ENCODE results near the gene GLT8D2. TPM values are rescaled to one million over a fixed set of nuclear protein-coding genes. Genes with fewer than 3 reads are reported as not detected.
"Not testable (repeated sequence)": the region's sequence is repeated elsewhere in the genome, so short reads cannot be mapped to it uniquely, and the experiment has no call there.

GLT8D2 gene
- total RNA-seq, 4 donors from 2014 or later, result 0.41 to 4.0 (median 1.1) TPM

DNA sequence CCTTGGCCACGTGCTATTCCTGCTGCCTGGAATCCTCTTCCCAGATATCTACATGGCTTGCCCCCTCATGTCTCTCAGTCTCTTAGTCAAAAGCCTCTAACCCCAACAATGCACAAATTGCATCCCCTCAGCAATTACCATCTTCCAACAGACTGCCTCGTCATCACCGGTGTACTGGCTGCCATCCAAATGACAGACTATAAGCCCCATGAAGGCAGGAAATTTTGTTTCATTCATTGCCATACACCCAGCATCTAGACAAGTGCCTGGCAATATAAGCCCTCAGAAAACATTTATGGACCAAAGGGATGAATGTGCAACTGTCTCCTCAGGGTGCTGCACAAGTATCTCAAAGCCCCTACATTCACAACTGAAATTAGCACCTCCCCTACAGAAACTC lies 5.8 kb downstream of the GLT8D2 start:
- DNase-seq (no peak), ATAC-seq (no peak)
- Histone ChIP-seq H3K27ac (no peak overlapping the region), H3K4me3 (no peak overlapping the region), H3K4me1 (peaks cover 3 to 11% of the 10 kb centered on the region in 2 donors), H3K9me3 (no peaks in the 10 kb centered on the region), H3K27me3 (peaks cover 0 to under 1% (median 0%) of the 10 kb centered on the region in 3 donors), H3K36me3 (no peaks in the 10 kb centered on the region)
- intact Hi-C loops (cut with DNase I; ENCODE audit: low total_unique reads), result no loop called here
- in situ Hi-C loops (cut with MboI; ENCODE audit: low sequenced_read_pairs in 4 of 4), result no loop called here
- TF ChIP-seq POLR2A (IDR thresholded peaks at IDR 0.05), result no peak
- TF ChIP-seq, protein P1, sequence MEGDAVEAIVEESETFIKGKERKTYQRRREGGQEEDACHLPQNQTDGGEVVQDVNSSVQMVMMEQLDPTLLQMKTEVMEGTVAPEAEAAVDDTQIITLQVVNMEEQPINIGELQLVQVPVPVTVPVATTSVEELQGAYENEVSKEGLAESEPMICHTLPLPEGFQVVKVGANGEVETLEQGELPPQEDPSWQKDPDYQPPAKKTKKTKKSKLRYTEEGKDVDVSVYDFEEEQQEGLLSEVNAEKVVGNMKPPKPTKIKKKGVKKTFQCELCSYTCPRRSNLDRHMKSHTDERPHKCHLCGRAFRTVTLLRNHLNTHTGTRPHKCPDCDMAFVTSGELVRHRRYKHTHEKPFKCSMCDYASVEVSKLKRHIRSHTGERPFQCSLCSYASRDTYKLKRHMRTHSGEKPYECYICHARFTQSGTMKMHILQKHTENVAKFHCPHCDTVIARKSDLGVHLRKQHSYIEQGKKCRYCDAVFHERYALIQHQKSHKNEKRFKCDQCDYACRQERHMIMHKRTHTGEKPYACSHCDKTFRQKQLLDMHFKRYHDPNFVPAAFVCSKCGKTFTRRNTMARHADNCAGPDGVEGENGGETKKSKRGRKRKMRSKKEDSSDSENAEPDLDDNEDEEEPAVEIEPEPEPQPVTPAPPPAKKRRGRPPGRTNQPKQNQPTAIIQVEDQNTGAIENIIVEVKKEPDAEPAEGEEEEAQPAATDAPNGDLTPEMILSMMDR (IDR thresholded peaks at IDR 0.05 in 4 of 5, conservative IDR thresholded peaks at IDR 0.05 in 1 of 5), result no peak

- Histone ChIP-seq H3K4me3 (no peak overlapping the region), H3K9me3 (no peaks in the 10 kb centered on the region), H3K27me3 (no peaks in the 10 kb centered on the region), H3K36me3 (no peaks in the 10 kb centered on the region), H3K4me1 (peaks cover 3 to 4% of the 10 kb centered on the region in 2 donors), H3K27ac (no peak overlapping the region)
- ATAC-seq, result no peak
- in situ Hi-C loops (cut with MboI; ENCODE audit: low sequenced_read_pairs in 4 of 4) (no loop called here), intact Hi-C loops (cut with DNase I; ENCODE audit: low total_unique reads) (no loop called here)
- no peak for TF ChIP-seq POLR2A (IDR thresholded peaks at IDR 0.05)
- TF ChIP-seq, protein P1 (IDR thresholded peaks at IDR 0.05 in 4 of 5, conservative IDR thresholded peaks at IDR 0.05 in 1 of 5), result no peak
- no peak for DNase-seq
Measured at GRCh38 chr12:104042580-104042979, 7.4 kb downstream of the GLT8D2 start.

- in situ Hi-C loops (cut with MboI; ENCODE audit: low sequenced_read_pairs in 4 of 4); H3K36me3 ChIP-seq; ATAC-seq; intact Hi-C loops (cut with DNase I; ENCODE audit: low total_unique reads); H3K4me1 ChIP-seq; H3K4me3 ChIP-seq; H3K9me3 ChIP-seq; H3K27me3 ChIP-seq; DNase-seq; H3K27ac ChIP-seq: not testable (repeated sequence)
Measured at GRCh38 chr12:104039769-104040168, 10.2 kb downstream of the GLT8D2 start.

DNA sequence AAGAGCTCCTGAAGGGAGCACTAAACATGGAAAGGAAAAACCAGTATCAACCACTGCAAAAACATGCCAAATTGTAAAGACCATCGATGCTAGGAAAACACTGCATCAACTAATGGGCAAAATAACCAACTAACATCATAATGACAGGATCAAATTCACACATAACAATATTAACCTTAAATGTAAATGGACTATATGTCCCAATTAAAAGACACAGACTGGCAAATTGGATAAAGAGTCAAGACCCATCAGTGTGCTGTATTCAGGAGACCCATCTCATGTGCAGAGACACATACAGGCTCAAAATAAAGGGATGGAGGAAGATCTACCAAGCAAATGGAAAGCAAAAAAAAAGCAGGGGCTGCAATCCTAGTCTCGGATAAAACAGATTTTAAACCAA lies 13.8 kb downstream of the GLT8D2 start:
- H3K36me3 ChIP-seq; intact Hi-C loops (cut with DNase I; ENCODE audit: low total_unique reads); H3K9me3 ChIP-seq; H3K27me3 ChIP-seq; in situ Hi-C loops (cut with MboI; ENCODE audit: low sequenced_read_pairs in 4 of 4); DNase-seq; H3K4me1 ChIP-seq; ATAC-seq; H3K4me3 ChIP-seq; H3K27ac ChIP-seq: not testable (repeated sequence)

GRCh38 chr12:104030596-104030995 lies 19.4 kb downstream of the GLT8D2 start:
- ATAC-seq; H3K4me1 ChIP-seq; DNase-seq; H3K27me3 ChIP-seq; H3K9me3 ChIP-seq; H3K4me3 ChIP-seq; in situ Hi-C loops (cut with MboI; ENCODE audit: low sequenced_read_pairs in 4 of 4); intact Hi-C loops (cut with DNase I; ENCODE audit: low total_unique reads); H3K27ac ChIP-seq; H3K36me3 ChIP-seq: not testable (repeated sequence)

GRCh38 chr12:104026841-104027599 lies 23.0 kb downstream of the GLT8D2 start:
- in situ Hi-C loops (cut with MboI; ENCODE audit: low sequenced_read_pairs in 4 of 4) (no loop called here), intact Hi-C loops (cut with DNase I; ENCODE audit: low total_unique reads) (no loop called here)
- no peak overlapping the region for H3K27ac ChIP-seq
- no peaks in the 10 kb centered on the region for H3K9me3 ChIP-seq
- no peak for ATAC-seq
- H3K4me3 ChIP-seq, result no peak overlapping the region
- TF ChIP-seq, protein P1 (IDR thresholded peaks at IDR 0.05 in 4 of 5, conservative IDR thresholded peaks at IDR 0.05 in 1 of 5), result no peak
- no peak for TF ChIP-seq POLR2A (IDR thresholded peaks at IDR 0.05)
- H3K27me3 ChIP-seq, result peaks cover 0 to 3% (median 0%) of the 10 kb centered on the region in 3 donors
- H3K4me1 ChIP-seq, result no peaks in the 10 kb centered on the region
- H3K36me3 ChIP-seq, result no peaks in the 10 kb centered on the region
- DNase-seq, result no peak
